NCI-H1694 treated with DMSO at 0.1 percent for 48 hours (cell line): Measurements from ENCODE around the gene TSPAN31.
A peak's percentile ranks its signal among the peaks of the same experiment; 100 is the strongest.

Source experiments
- DNase-seq: peaks from one replicate; lab custom pipeline; 2025; lab: John Stamatoyannopoulos, UW

TSPAN31 gene

GRCh38 chr12:57735952-57736740, 8.7 kb upstream of the TSPAN31 start:
- DNase-seq: no peak

GRCh38 chr12:57736741-57737466, 7.9 kb upstream of the TSPAN31 start:
- no peak for DNase-seq

- DNase-seq: no peak
Measured at GRCh38 chr12:57737467-57738460, 7.1 kb upstream of the TSPAN31 start.

GRCh38 chr12:57738661-57739237, 6.1 kb upstream of the TSPAN31 start, which contains the start of gene AGAP2:
Gene AGAP2, minus strand, starts transcription at chr12:57738742. Its CDS starts 496 bp downstream, at chr12:57738246.
- DNase-seq: peak; percentile 39

- DNase-seq: no peak
Measured at GRCh38 chr12:57739387-57739786, 5.5 kb upstream of the TSPAN31 start.

GRCh38 chr12:57739914-57740538, 4.8 kb upstream of the TSPAN31 start:
- no peak for DNase-seq

GRCh38 chr12:57740656-57741412, 4.0 kb upstream of the TSPAN31 start:
- no peak for DNase-seq

- no peak for DNase-seq
Measured at GRCh38 chr12:57741413-57741789, 3.4 kb upstream of the TSPAN31 start.

GRCh38 chr12:57741844-57742738, 2.7 kb upstream of the TSPAN31 start:
- DNase-seq: no peak

GRCh38 chr12:57743769-57744168, 1.1 kb upstream of the TSPAN31 start:
- no peak for DNase-seq

- DNase-seq: no peak
Measured at GRCh38 chr12:57744194-57744776, 554 bp upstream of the TSPAN31 start.

GRCh38 chr12:57745485-57745881, 644 bp downstream of the TSPAN31 start:
- DNase-seq: no peak

GRCh38 chr12:57746025-57746424, 1.2 kb downstream of the TSPAN31 start:
- DNase-seq: no peak

- no peak for DNase-seq
Measured at GRCh38 chr12:57749061-57749460, 4.2 kb downstream of the TSPAN31 start.

GRCh38 chr12:57750561-57751431, 6.0 kb downstream of the TSPAN31 start:
- no peak for DNase-seq

- no peak for DNase-seq
Measured at GRCh38 chr12:57751432-57751787, 6.6 kb downstream of the TSPAN31 start.

- peak; percentile 98 for DNase-seq
Measured at GRCh38 chr12:57751788-57752667, 7.2 kb downstream of the TSPAN31 start, which contains the start of gene CDK4. Gene CDK4, minus strand, starts transcription at chr12:57752310. Its CDS starts 593 bp downstream, at chr12:57751717.
